ENCODE measurements around the gene ADAT3.
"Not testable (repeated sequence)": the region's sequence is repeated elsewhere in the genome, so short reads cannot be mapped to it uniquely, and the experiment has no call there.

The ADAT3 gene

GRCh38 chr19:1884291-1884718, 20.9 kb upstream of the ADAT3 start:
- peak in 1 of 2 donors; percentile 42 for DNase-seq

DNA sequence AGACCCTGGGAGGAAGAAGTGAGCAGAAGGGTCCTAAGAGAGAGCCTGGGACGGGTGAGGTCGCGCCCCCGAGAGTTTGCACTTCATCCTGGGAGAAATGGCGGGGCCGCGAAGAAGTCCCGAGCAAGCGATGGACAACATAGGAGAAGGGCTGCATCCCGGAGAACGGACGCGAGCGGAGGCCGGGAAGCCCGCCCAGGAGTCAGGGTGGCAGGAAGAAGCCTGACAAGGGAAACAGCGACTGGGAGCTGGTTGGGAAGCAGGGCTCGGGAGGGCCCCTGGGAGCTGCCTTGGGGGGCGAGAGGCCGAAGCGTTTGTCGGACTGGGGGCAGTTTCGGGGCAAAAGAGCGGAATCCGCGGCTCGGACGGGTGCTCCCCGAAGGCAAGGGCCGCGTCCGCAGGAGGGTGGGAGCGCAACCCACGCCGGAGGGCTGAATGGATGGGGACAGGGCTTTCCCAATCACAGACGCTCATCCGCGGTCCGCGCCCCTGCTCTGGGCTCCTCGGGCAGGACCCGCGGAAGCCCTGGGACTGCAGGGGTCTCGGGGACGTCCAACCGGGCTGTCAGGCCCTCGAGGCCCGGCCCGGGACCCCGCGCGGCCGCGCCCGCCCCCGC, 20.4 kb upstream of the ADAT3 start:
- no peak for DNase-seq

GRCh38 chr19:1885398-1886119, 19.6 kb upstream of the ADAT3 start, which contains the start of gene ABHD17A:
Gene ABHD17A (minus strand): TSS chr19:1885496. CDS start chr19:1881566, 3,930 bp downstream.
- DNase-seq, result peak; percentile 96 to 98

GRCh38 chr19:1886360-1886759, 18.8 kb upstream of the ADAT3 start:
- not testable (repeated sequence) for DNase-seq

GRCh38 chr19:1888385-1888784, 16.8 kb upstream of the ADAT3 start:
- DNase-seq, result no peak

DNA sequence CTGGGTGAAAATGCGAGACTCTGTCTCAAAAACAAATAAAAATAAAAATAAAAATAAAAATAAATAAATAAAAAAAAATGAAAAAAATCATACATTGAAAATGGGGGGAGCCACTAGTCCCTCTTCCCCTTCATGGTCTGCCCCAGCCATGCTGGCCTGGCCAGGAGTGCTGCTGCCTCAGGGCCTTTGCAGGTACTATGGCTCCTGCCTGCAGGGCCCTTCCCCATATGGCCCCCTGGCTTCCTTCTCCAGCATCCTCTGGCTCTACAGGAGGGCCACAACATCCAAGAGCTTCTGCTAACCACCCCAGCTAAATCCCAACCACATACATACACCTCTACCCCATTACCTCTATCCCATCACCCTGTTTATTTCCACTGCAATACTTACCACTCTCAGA, 15.3 kb upstream of the ADAT3 start:
- DNase-seq, result no peak

DNA sequence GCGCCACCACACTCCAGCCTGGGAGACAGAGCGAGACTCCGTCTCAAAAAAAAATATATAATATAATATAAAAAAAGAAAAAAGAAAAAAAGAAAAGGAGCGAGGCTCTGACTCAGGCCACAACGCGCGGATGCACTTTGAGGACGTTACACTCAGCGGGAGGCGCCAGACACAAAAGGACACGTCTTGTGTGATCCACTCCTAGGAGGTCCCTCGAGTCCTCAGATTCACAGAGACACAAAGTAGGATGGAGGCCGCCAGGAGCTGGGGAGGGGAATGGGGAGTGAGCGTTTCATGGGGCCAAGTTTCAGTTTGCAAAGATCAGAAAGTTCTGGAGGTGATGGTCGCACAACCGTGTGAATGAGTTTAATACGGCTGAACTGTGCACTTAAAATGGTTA, 11.4 kb upstream of the ADAT3 start:
- DNase-seq, result no peak

- no peak for DNase-seq
Observed at GRCh38 chr19:1896508-1896907, 8.7 kb upstream of the ADAT3 start.

DNA sequence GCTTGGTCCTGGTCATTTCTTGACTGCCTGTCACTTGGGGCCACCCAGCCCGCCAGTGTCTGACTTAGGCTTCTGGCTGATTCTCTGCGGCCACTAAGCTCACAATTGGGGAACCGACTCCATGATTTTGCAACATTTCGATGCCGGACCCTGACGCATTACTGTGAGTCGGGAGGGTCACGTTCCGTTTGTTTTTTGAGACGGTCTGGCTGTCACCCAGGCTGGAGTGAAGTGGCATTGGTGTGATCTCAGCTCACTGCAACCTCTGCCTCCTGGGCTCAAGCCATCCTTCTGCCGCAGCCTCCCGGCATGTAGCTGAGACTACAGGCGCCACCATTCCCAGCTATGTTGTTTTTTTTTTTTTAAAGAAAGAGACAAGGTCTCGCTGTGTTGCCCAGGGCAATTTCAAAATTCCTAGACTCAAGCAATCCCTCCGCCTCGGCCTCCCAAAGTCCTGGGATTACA, 3.2 kb upstream of the ADAT3 start:
- no peak for DNase-seq

DNA sequence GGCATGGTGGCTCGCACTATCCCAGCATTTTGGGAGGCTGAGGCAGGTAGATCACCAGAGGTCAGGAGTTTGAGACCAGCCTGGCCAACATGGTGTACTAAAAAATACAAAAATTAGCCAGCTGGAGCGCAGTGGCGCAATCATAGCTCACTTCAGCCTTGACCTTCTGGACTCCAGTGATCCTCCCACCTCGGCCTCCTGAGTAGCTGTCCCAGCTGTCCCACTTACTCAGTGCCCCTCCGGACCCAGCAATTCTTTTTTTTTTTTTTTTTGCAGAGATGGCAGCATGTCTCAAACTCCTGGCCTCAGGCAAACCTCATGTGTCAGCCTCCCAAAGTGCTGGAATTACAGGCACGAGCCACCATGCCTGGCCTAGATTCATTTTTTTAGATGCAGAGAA, 2.3 kb upstream of the ADAT3 start:
- no peak for DNase-seq

DNA sequence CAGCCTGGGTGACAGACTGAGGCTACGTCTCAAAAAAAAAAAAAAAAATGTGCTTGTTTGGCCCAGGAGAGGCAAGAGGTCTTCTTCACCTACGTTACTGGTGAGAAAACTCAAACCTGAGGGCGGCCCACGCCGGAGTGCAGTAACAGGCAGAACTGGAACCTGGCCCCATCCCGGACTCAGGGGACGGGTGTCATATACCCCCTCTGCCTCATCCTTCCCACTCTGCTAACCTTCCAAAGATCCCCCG, 414 bp upstream of the ADAT3 start:
- DNase-seq, result no peak

DNA sequence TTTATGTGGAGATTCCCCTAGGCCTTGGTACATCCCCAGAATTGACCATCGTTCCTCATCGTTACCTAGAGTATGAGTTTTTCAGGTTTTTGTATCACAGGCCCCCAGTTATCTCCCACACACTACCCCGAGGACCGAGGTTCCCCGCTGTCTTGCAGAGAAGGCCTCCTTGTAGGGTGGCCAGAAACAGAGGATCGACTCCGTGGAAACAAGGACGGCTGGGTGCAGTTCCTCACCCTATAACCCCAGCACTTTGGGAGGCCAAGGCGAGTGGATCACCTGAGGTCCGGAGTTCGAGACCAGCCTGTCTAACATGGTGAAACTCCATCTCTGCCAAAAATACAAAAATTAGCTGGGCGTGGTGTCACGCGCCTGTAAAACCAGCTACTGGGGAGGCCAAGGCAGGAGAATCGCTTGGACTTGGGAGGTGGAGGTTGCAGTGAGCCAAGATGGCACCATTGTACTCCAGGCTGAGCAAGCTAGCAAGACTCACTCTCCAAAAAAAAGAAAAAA, 720 bp downstream of the ADAT3 start:
- DNase-seq, result no peak

DNA sequence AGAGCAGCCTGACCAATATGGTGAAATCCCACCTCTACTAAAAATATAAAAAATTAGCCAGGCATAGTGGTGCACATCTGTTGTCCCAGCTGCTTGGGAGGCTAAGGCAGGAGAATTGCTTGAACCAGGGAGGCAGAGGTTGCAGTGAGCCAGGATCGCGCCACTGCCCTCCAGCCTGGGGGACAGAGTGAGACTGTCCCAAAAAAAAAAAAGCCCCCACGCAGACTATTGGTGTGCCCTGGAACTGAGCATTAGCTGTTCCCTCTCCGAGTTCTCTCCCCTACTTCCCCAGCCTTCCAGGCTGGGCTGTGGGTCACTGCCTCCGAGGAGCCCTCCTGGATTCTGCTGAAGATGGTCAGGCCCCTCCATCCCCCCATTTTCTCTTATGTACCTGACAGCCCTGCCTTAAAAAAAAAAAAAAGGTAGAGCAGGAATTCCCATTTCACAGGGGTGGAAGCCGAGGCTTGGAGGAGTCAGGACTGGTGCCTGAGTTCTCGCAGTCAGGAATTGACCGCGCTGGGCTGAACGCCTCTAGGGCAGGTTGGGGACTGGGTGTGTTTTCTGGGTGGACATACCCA, 1.9 kb downstream of the ADAT3 start:
- no peak for DNase-seq

DNA sequence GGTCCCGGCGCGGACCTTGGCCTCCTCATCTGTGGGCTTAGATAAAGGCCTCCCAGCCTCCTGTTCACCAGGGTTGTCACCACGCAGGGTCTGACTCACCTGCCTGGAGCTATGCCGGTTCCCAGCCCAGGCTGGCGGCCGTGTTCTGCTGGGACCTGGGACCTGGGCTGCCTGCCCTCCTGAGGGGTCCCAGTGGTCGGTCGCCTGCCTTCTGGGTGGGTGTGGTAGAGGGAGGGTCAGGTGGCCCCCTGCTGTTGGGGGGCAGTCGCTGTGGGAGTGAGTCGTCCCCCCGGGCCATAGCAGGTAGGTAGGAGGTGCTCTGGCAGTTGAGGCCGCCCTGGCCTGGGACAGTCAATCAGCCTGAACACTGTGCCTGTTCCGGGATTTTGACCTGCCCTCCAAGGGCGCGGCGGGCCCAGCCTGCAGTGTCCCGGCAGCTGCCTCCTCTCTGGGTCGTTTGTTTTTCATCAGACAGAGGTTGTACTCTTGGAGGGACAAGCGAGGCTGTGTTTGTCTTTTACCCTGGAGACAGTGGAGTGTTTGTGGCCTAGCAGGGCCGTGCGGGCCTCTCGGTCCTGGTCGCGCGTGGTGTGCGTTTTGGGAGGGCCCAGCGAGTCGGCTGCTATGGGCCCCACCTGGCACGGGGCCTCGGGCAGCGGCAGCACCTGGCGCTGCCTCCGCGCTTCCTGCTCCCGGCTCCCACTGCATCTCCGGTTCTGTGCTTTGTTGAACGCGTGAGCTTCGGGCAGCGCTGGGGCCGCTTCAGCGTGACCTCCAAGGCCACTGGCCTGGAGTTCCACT, 2.6 kb downstream of the ADAT3 start:
- DNase-seq, result no peak

GRCh38 chr19:1908364-1908678, 3.1 kb downstream of the ADAT3 start:
- no peak for DNase-seq

- no peak for DNase-seq
Observed at GRCh38 chr19:1909761-1910080, 4.5 kb downstream of the ADAT3 start.

DNA sequence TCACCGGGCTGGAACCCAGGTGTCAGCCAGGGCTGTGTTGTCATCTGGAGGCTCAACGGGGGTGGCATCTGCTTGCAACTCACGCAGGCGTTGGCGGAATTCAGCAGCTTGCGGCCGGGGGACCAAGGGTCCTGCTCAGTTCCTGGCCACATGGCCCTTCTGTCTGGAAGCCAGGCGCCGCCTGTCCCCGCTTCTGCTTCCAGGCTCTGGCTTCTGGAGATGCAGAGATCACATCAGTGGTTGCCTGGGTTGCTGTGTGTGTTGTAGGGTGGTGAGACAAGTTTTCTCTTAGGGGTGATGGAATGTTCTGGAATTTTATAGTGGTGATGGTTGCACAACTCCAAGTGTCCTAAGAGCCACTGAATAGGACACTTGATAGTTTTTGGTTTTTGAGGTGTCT, 5.0 kb downstream of the ADAT3 start:
- no peak for DNase-seq

DNA sequence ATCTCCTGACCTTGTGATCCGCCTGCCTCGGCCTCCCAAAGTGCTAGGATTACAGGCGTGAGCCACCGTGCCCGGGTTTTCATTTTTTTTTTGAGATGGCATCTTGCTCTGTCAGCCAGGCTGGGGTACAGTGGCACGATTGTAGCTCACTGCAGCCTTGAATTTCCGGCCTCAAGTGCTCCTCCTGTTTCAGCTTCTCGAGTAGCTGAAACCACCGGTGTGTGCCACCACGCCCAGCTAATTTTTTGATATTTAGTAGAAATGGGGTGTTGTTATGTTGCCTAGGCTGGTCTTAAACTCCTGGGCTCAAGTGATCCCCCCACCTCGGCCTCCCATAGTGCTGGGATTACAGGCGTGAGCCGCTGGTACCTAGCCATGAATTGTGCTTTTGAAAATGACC, 5.9 kb downstream of the ADAT3 start:
- no peak for DNase-seq

GRCh38 chr19:1911995-1912394, 6.8 kb downstream of the ADAT3 start:
- no peak for DNase-seq

DNA sequence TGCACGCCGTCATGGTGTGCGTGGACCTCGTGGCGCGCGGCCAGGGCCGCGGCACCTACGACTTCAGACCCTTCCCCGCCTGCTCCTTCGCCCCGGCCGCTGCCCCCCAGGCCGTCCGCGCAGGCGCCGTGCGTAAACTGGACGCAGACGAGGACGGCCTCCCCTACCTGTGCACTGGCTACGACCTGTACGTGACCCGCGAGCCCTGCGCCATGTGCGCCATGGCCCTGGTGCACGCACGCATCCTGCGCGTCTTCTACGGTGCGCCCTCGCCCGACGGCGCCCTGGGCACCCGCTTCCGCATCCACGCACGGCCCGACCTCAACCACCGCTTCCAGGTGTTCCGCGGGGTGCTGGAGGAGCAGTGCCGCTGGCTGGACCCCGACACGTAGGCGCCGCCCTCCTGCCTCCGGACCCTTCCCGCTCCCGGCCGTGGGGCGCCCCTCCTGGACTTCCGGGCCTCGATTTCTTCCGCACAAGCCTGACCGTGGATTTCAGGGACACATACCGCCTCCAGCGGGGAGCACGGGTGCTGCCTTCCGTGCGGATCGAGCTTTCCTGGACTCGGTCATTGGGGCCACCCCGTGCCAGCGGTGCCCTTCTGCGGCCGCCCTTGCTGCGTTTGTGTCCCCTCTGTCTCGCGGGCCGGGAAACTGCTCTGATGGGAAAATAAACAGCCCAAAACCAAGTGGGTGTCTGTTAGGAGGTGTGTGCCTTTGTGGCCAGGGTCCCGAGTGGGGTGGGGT, 7.7 kb downstream of the ADAT3 start:
- DNase-seq, result no peak

GRCh38 chr19:1913781-1914577, 8.8 kb downstream of the ADAT3 start:
- DNase-seq, result no peak

GRCh38 chr19:1914826-1915341, 9.7 kb downstream of the ADAT3 start:
- DNase-seq, result no peak
